NT2/D1 (cell line): ENCODE data around the gene PALLD.

Experiments
- SUZ12 ChIP-seq: IDR thresholded peaks from 2 replicates; pipeline ENCODE4 v1.6.1; 2011; ENCODE audit not compliant: insufficient read length, insufficient read depth; ENCODE audit errors: extremely low read depth
- YY1 ChIP-seq: IDR thresholded peaks from 2 replicates; pipeline ENCODE4 v1.6.1; 2011; ENCODE audit not compliant: insufficient read length, insufficient read depth
- ZNF274 ChIP-seq: IDR thresholded peaks from 2 replicates; pipeline ENCODE4 v1.6.1; 2011; ENCODE audit warnings: mild to moderate bottlenecking, low read depth, low read length

GRCh38 chr4:168540503-168541265 lies 43.8 kb downstream of the PALLD start:
- no peak for TF ChIP-seq ZNF274
- TF ChIP-seq SUZ12 = no peak
- no peak for TF ChIP-seq YY1
